Activated T-helper 17 cell treated with anti-CD3 and anti-CD28 coated beads, Interleukin-2, amount 50 U/mL, for 72 hours (primary cell): ENCODE measurements around the gene CFAP99. TPM values are rescaled to one million over a fixed set of nuclear protein-coding genes. Genes with fewer than 3 reads are reported as not detected.
A peak's percentile ranks its signal among the peaks of the same experiment; 100 is the strongest.
"Not testable (repeated sequence)": the region's sequence is repeated elsewhere in the genome, so short reads cannot be mapped to it uniquely, and the experiment has no call there.

ENCODE experiments used
- ATAC-seq: fragments of 150-1000 bp; cut with Tn5 transposase; replicated peaks from 2 replicates; pipeline ENCODE4 v1.10.0; 2021; ENCODE audit warnings: mild to moderate bottlenecking, moderate library complexity
- H3K27ac Mint-ChIP-seq: one replicate; pipeline ENCODE4 v1.8.0; 2022; ENCODE audit warnings: mixed read lengths
- H3K27me3 Mint-ChIP-seq: one replicate; pipeline ENCODE4 v1.8.0; 2022; ENCODE audit warnings: mixed read lengths
- H3K36me3 Mint-ChIP-seq: one replicate; pipeline ENCODE4 v1.8.0; 2022; ENCODE audit warnings: low read depth, mild to moderate bottlenecking, mixed read lengths
- H3K4me1 Mint-ChIP-seq: one replicate; pipeline ENCODE4 v1.8.0; 2022; ENCODE audit warnings: mixed read lengths
- H3K4me3 Mint-ChIP-seq: one replicate; pipeline ENCODE4 v1.8.0; 2022; ENCODE audit warnings: mild to moderate bottlenecking, mixed read lengths
- H3K9me3 Mint-ChIP-seq: one replicate; pipeline ENCODE4 v1.8.0; 2022; ENCODE audit warnings: mixed read lengths
- total RNA-seq, 2 donors: library from RNA; stranded (reverse); gene quantifications; one replicate each; pipeline ENCODE4 v1.2.3, GENCODE V29; 2022

Gene CFAP99
- total RNA-seq, 2 donors from 2014 or later = 0.11 to 0.26 TPM

DNA sequence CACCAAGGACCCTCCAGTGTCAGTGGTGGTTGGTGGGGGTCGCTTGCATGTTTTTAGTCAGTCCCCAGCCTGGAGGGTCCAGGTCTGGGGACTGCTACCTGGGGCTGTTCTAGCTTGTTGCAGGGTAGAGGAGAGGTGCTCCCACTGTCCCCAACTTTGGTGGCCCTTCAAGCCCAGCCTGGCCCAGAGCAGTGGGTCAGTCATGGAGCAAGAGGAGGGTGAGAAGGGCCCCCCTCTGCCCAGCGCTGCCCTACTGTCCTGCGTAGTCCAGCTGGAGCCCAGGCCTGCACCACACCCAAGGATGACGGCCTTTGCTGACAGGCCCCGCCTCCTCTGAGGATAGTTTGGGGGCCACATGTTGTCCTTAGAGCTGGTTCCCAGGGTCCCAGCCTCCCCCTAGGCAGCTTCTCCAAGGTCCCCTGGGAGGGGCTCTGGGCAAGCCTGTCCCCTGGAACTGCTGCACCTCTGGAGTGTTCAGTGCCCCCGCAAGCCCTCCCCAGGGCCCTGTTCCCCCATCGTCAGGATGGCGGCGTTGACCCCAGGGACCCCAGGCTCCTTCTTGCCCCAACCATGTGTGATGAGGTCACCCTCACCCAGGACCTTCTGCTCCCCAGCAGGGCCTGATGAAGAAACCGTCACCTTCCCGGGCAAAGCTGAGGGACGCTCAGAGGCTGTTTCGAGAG, 6.8 kb downstream of the CFAP99 start:
- H3K36me3 Mint-ChIP-seq = no peaks in the 10 kb centered on the region
- H3K27me3 Mint-ChIP-seq = no peaks in the 10 kb centered on the region
- ATAC-seq = no peak
- H3K27ac Mint-ChIP-seq = no peak overlapping the region
- no peaks in the 10 kb centered on the region for H3K9me3 Mint-ChIP-seq
- no peaks in the 10 kb centered on the region for H3K4me1 Mint-ChIP-seq
- no peak overlapping the region for H3K4me3 Mint-ChIP-seq

- Mint-ChIP-seq H3K4me1 (no peaks in the 10 kb centered on the region), H3K27ac (no peak overlapping the region), H3K4me3 (no peak overlapping the region), H3K27me3 (no peaks in the 10 kb centered on the region), H3K9me3 (no peaks in the 10 kb centered on the region), H3K36me3 (no peaks in the 10 kb centered on the region)
- no peak for ATAC-seq
Measured at GRCh38 chr4:2426069-2426397, 7.3 kb downstream of the CFAP99 start.

DNA sequence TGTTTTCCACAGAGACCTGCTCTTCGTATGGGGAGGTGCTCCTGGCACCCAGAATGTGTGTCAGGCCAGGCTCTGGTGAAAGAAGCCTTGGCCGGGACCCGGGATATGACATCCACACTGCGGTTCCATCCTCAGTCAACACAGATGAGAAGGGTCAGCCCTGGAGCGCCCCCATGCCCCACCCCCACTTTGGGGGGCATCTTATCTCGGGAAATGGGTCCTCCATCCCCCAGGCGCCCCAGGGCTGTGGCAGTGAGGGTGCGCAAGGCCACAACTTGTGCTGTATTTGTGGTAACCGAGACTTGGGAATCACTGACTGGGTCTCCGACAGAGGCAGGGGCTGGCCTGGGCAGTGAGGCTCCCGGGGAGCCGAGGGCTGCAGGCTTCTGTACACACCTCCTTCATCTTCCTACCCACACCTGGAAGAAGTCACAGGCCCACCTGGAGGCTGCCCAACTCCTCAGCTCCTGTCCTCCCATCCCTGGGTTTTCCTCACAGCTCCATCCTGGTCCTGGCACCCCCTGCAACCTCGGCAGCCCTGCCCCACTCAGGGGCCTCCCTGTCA, 8.0 kb downstream of the CFAP99 start:
- Mint-ChIP-seq H3K27ac (no peak overlapping the region), H3K9me3 (no peaks in the 10 kb centered on the region), H3K4me1 (no peaks in the 10 kb centered on the region), H3K4me3 (no peak overlapping the region), H3K36me3 (no peaks in the 10 kb centered on the region), H3K27me3 (no peaks in the 10 kb centered on the region)
- ATAC-seq = no peak

- Mint-ChIP-seq H3K36me3 (no peaks in the 10 kb centered on the region), H3K4me3 (no peak overlapping the region), H3K9me3 (no peaks in the 10 kb centered on the region), H3K4me1 (no peaks in the 10 kb centered on the region), H3K27me3 (no peaks in the 10 kb centered on the region), H3K27ac (no peak overlapping the region)
- ATAC-seq = no peak
Measured at GRCh38 chr4:2427383-2428334, 8.9 kb downstream of the CFAP99 start.

GRCh38 chr4:2428496-2429213, 9.9 kb downstream of the CFAP99 start:
- no peaks in the 10 kb centered on the region for H3K27me3 Mint-ChIP-seq
- H3K4me1 Mint-ChIP-seq = no peaks in the 10 kb centered on the region
- H3K4me3 Mint-ChIP-seq = no peak overlapping the region
- H3K9me3 Mint-ChIP-seq = no peaks in the 10 kb centered on the region
- no peaks in the 10 kb centered on the region for H3K36me3 Mint-ChIP-seq
- no peak for ATAC-seq
- peak overlapping the region; percentile 11 for H3K27ac Mint-ChIP-seq

DNA sequence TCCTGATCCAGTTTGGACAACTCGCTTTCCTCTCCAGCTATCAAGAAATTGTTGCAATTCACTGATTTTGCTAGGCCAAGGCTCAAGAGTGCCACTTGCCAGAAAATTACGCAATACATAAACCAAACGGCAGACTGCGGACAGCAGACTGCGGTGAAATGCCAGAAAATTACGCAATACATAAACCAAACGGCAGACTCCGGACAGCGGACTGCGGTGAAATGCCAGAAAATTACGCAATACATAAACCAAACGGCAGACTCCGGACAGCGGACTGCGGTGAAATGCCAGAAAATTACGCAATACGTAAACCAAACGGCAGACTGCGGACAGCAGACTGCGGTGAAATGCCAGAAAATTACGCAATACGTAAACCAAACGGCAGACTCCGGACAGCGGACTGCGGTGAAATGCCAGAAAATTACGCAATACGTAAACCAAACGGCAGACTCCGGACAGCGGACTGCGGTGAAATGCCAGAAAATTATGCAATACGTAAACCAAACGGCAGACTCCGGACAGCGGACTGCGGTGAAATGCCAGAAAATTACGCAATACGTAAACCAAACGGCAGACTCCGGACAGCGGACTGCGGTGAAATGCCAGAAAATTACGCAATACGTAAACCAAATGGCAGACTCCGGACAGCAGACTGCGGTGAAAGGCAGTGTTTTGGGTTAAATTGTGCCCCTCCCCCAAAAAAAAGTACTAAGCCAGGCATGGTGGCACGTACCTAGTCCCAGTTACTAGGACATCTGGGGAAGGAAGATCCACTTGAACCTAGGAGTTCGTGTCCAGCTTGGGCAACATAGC, 11.4 kb downstream of the CFAP99 start:
- H3K27ac Mint-ChIP-seq, ATAC-seq, H3K9me3 Mint-ChIP-seq, H3K4me1 Mint-ChIP-seq, H3K36me3 Mint-ChIP-seq, H3K27me3 Mint-ChIP-seq, H3K4me3 Mint-ChIP-seq: not testable (repeated sequence)

GRCh38 chr4:2432004-2432403, 13.2 kb downstream of the CFAP99 start:
- H3K36me3 Mint-ChIP-seq = no peaks in the 10 kb centered on the region
- H3K27ac Mint-ChIP-seq = no peak overlapping the region
- no peak overlapping the region for H3K4me3 Mint-ChIP-seq
- no peaks in the 10 kb centered on the region for H3K27me3 Mint-ChIP-seq
- H3K4me1 Mint-ChIP-seq = no peaks in the 10 kb centered on the region
- no peaks in the 10 kb centered on the region for H3K9me3 Mint-ChIP-seq
- no peak for ATAC-seq

- Mint-ChIP-seq H3K9me3 (no peaks in the 10 kb centered on the region), H3K27ac (no peak overlapping the region), H3K27me3 (no peaks in the 10 kb centered on the region), H3K4me3 (no peak overlapping the region), H3K4me1 (no peaks in the 10 kb centered on the region), H3K36me3 (no peaks in the 10 kb centered on the region)
- ATAC-seq = no peak
Measured at GRCh38 chr4:2432991-2433530, 14.3 kb downstream of the CFAP99 start.

DNA sequence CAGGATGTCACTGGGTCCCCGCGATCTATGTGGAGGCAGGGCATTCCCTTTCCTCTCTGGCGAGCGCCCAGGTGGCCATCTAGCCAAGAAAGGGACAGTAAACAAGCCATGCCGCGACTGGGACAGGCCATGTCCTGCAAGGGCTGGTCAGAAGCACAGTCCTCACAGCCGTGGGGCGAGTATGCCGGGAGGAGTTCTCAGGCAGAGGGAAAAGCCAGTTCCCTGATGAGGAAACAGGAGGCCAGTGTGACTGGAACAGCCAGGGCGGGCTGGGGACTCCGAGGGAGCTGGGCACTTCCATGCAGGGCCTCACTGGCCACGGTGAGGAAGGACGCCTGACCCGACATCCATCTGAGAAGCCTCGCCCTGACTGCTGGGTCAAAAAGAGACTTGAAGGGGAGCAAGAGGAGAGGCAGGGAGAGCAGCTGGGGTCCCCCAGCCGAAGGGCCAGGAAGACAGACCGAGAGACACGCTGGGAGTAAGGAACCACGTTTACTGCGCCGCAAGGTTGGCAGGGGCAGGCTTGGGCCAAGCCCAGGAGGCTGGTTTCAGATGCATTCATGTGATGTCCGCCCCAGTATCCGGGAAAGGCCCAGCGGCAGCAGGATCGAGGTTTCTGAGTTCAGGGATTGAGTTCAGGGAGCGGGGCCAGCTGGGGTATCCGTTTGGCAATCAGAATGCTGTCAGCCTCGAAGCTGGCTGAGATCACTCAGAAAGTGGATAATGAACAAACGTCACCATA, 15.0 kb downstream of the CFAP99 start:
- Mint-ChIP-seq H3K4me3 (no peak overlapping the region), H3K36me3 (no peaks in the 10 kb centered on the region), H3K27ac (no peak overlapping the region), H3K27me3 (no peaks in the 10 kb centered on the region), H3K4me1 (no peaks in the 10 kb centered on the region), H3K9me3 (no peaks in the 10 kb centered on the region)
- no peak for ATAC-seq

- no peak for ATAC-seq
- no peaks in the 10 kb centered on the region for H3K4me1 Mint-ChIP-seq
- no peaks in the 10 kb centered on the region for H3K27me3 Mint-ChIP-seq
- no peak overlapping the region for H3K4me3 Mint-ChIP-seq
- H3K27ac Mint-ChIP-seq = no peak overlapping the region
- no peaks in the 10 kb centered on the region for H3K36me3 Mint-ChIP-seq
- H3K9me3 Mint-ChIP-seq = no peaks in the 10 kb centered on the region
Measured at GRCh38 chr4:2434420-2434819, 15.7 kb downstream of the CFAP99 start.

- H3K27ac Mint-ChIP-seq = no peak overlapping the region
- H3K9me3 Mint-ChIP-seq = no peaks in the 10 kb centered on the region
- H3K4me3 Mint-ChIP-seq = no peak overlapping the region
- no peak for ATAC-seq
- H3K36me3 Mint-ChIP-seq = no peaks in the 10 kb centered on the region
- H3K27me3 Mint-ChIP-seq = no peaks in the 10 kb centered on the region
- H3K4me1 Mint-ChIP-seq = no peaks in the 10 kb centered on the region
Measured at GRCh38 chr4:2436301-2436700, 17.5 kb downstream of the CFAP99 start.

- ATAC-seq = no peak
- Mint-ChIP-seq H3K27me3 (no peaks in the 10 kb centered on the region), H3K27ac (no peak overlapping the region), H3K4me3 (no peak overlapping the region), H3K9me3 (no peaks in the 10 kb centered on the region), H3K36me3 (no peaks in the 10 kb centered on the region), H3K4me1 (no peaks in the 10 kb centered on the region)
Measured at GRCh38 chr4:2436761-2437474, 18.2 kb downstream of the CFAP99 start.
